HepG2 (cell line): ENCODE measurements around the gene RPS19BP1. TPM values are rescaled to one million over a fixed set of nuclear protein-coding genes. Genes with fewer than 3 reads are reported as not detected.

Experiments used
- ATAC-seq: fragments of 200-7000 bp; cut with Tn5 transposase; 3 replicates; pipeline ENCODE4 v1.9.1; 2020; ENCODE audit warnings: mild to moderate bottlenecking, moderate library complexity
- BruUV-seq: library from RNA; stranded (reverse); fragments of 400-500 nt; replicated peaks from 2 replicates; lab custom pipeline; 2021; lab: Mats Ljungman, UMichigan
- CTCF ChIA-PET: fragments of 300-600 bp; formaldehyde crosslinking; extraction: SDS; loops from one replicate; lab custom pipeline; 2021; ENCODE audit warnings: low total read pairs, inconsistent platforms, low intra/inter-chr PET ratio; lab: Yijun Ruan, JAX
- POLR2A ChIA-PET: fragments of 350-600 bp; sonication (Branson Sonifier 250); formaldehyde crosslinking; loops from one replicate; lab custom pipeline; 2020; ENCODE audit warnings: antibody characterized with exemption, inconsistent platforms; lab: Yijun Ruan, JAX
- DNase-seq: peaks from one replicate; pipeline ENCODE4 v3.0.0-alpha.2; 2015; ENCODE audit warnings: low spot score
- FAIRE-seq: peaks from 3 replicates; lab custom pipeline; 2011; peaks lifted over from hg19 to GRCh38; lab: Jason Lieb, UNC
- H2AFZ ChIP-seq: one replicate; pipeline ENCODE4 v1.6.1; 2011; ENCODE audit warnings: low read length, inconsistent platforms
- H3K27ac ChIP-seq: fragments of 300-600 bp; 3 replicates; pipeline ENCODE4 v1.8.0; 2011; ENCODE audit warnings: mixed run types, mild to moderate bottlenecking, mixed read lengths, low read length, inconsistent platforms; ENCODE audit not compliant: insufficient read depth; ENCODE audit errors: extremely low read length
- H3K27me3 ChIP-seq, 2 experiments: fragments of 200-600 bp in 1 of 2; 2 replicates in 1 of 2; 3 replicates in 1 of 2; pipeline versions ENCODE4 v1.6.0 to v1.8.0; 2011; ENCODE audit warnings: low read length in 2 of 2, mild to moderate bottlenecking in 2 of 2, moderate library complexity in 2 of 2, inconsistent platforms in 1 of 2; ENCODE audit not compliant: insufficient read depth in 2 of 2, control insufficient read depth in 1 of 2
- H3K36me3 ChIP-seq, 2 experiments: fragments of 200-600 bp in 1 of 2; replicated peaks in 1 of 2; 2 replicates in 1 of 2; 3 replicates in 1 of 2; pipeline versions ENCODE4 v1.5.1 to v1.8.0; 2011; ENCODE audit warnings: low read length in 2 of 2, inconsistent platforms in 1 of 2; ENCODE audit not compliant: insufficient read depth in 2 of 2, control insufficient read depth in 1 of 2
- H3K4me1 ChIP-seq: 2 replicates; pipeline ENCODE4 v1.5.1; 2012; ENCODE audit warnings: low read length, inconsistent platforms; ENCODE audit not compliant: insufficient read depth
- H3K4me2 ChIP-seq: 2 replicates; pipeline ENCODE4 v1.6.0; 2011; ENCODE audit warnings: low read depth, low read length, inconsistent platforms
- H3K4me3 ChIP-seq, 3 experiments: fragments of 200-600 bp in 1 of 3; sonication (generic), shearing (Covaris generic) in 1 of 3; replicated peaks in 1 of 3; 2 replicates each; pipeline ENCODE4 v1.5.1; 2011 to 2016; ENCODE audit warnings: low read length in 3 of 3, inconsistent platforms in 2 of 3, low read depth in 2 of 3, mild to moderate bottlenecking in 2 of 3, control low read depth in 1 of 3, mixed read lengths in 1 of 3; ENCODE audit not compliant: insufficient read depth in 1 of 3
- H3K79me2 ChIP-seq: one replicate; pipeline ENCODE4 v1.6.1; 2011; ENCODE audit warnings: low read length, inconsistent platforms; ENCODE audit not compliant: insufficient read depth
- H3K9ac ChIP-seq: 2 replicates; pipeline ENCODE4 v1.6.0; 2011; ENCODE audit warnings: mild to moderate bottlenecking, low read depth, low read length, inconsistent platforms; ENCODE audit not compliant: insufficient read depth
- H3K9me3 ChIP-seq: 2 replicates; pipeline ENCODE4 v1.5.1; 2012; ENCODE audit warnings: mild to moderate bottlenecking, low read length
- H4K20me1 ChIP-seq: 2 replicates; pipeline ENCODE4 v1.6.0; 2011; ENCODE audit warnings: inconsistent platforms, mild to moderate bottlenecking, low read length, moderate library complexity; ENCODE audit not compliant: insufficient read depth
- MNT ChIP-seq: fragments of 450-650 bp; IDR thresholded peaks from 2 replicates; pipeline ENCODE4 v1.6.1; 2016
- RBM39 ChIP-seq: fragments of 200-400 bp; formaldehyde crosslinking; IDR thresholded peaks from one replicate; pipeline ENCODE4 v1.6.1; 2018; ENCODE audit warnings: antibody characterized with exemption, mild to moderate bottlenecking, low read depth, low read length; ENCODE audit not compliant: poor library complexity, severe bottlenecking
- ZNF576 ChIP-seq: sonication (generic); formaldehyde crosslinking; IDR thresholded peaks from 2 replicates; pipeline ENCODE4 v1.4.0; 2020; ENCODE audit warnings: mild to moderate bottlenecking, missing genetic modification reagents
- WGBS: methylation state at CpG from one replicate; pipeline ENCODE4 v1.1.6; 2017; ENCODE audit warnings: low lambda C conversion rate; 5-methylcytosine and 5-hydroxymethylcytosine counted together
- in situ Hi-C: cut with HindIII; loops from 2 replicates; pipeline ENCODE4 v1.10.0; 2017; ENCODE audit warnings: low pct_unique_long_range_greater_than_20kb; ENCODE audit not compliant: extremely low pct_ligation_motif_present
- intact Hi-C: fragments of 100-400 bp; cut with micrococcal nuclease; formaldehyde crosslinking; loops from one replicate; pipeline ENCODE4 v1.10.0; 2022; ENCODE audit not compliant: unreplicated experiment
- polyA plus RNA-seq, 8 experiments: library from polyadenylated mRNA; depleted of rRNA in 3 of 8; stranded (reverse) in 7 of 8; unstranded in 1 of 8; fragments of >200 nt; fragmentation: Illumina TruSeq in 4 of 8; extraction: Trizol in 4 of 8; gene quantifications; 2 replicates each; pipeline versions ENCODE4 v1.2.1 to v1.2.3, GENCODE V29; 2011 to 2016; ENCODE audit warnings: low read depth in 4 of 8, missing spikeins in 1 of 8, mixed read lengths in 1 of 8; ENCODE audit not compliant: insufficient read depth in 1 of 8
- total RNA-seq, 5 experiments: library from RNA; depleted of rRNA; stranded (reverse); fragments of >200 nt; fragmentation: Illumina TruSeq; extraction: Trizol; gene quantifications; 2 replicates each; pipeline ENCODE4 v1.2.3, GENCODE V29; 2016; ENCODE audit warnings: low read depth in 1 of 5
- TF ChIP-seq, protein P1 (sequence below): sonication (generic); formaldehyde crosslinking; IDR thresholded peaks from 2 replicates; pipeline ENCODE4 v1.4.0; 2020; ENCODE audit warnings: missing genetic modification reagents

RPS19BP1 gene
- total and polyA plus RNA-seq, 2 of the 13 experiments (the other 11 are each of a cell fraction or from before 2014, with no cell fraction given): 44.3 to 81.3 TPM

DNA sequence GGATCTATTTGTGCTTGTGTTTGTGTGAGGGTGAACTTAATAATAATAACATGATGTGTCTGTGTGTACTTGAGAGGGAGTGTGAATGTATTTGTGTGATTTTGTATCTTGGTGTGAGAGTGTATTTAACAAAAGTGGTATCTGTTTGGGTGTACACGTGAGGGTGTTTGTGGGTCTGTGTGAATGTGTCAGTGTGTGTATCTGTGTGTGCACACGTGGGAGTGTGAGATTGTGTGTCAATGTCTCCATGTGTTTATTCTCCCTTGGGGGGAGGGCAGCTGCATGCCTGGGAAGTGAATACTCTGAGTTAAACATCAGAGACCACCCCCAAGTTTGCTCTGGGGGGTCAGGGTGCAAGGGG is 15.0 kb upstream of the RPS19BP1 start:
- no peaks in the 10 kb centered on the region for H3K36me3 ChIP-seq
- H2AFZ ChIP-seq: no peak overlapping the region
- POLR2A ChIA-PET: no interaction called here
- CTCF ChIA-PET: no interaction called here
- H3K9me3 ChIP-seq: no peaks in the 10 kb centered on the region
- in situ Hi-C loops: no loop called here
- H3K79me2 ChIP-seq: no peaks in the 10 kb centered on the region
- H4K20me1 ChIP-seq: 0 out of 2 replicates have a peak, but pooled peaks cover 13% of the 10 kb centered on the region
- TF ChIP-seq MNT: peak; percentile 56; the same call in 1 of the 2 replicates
- TF ChIP-seq ZNF576: no peak
- TF ChIP-seq, protein P1, sequence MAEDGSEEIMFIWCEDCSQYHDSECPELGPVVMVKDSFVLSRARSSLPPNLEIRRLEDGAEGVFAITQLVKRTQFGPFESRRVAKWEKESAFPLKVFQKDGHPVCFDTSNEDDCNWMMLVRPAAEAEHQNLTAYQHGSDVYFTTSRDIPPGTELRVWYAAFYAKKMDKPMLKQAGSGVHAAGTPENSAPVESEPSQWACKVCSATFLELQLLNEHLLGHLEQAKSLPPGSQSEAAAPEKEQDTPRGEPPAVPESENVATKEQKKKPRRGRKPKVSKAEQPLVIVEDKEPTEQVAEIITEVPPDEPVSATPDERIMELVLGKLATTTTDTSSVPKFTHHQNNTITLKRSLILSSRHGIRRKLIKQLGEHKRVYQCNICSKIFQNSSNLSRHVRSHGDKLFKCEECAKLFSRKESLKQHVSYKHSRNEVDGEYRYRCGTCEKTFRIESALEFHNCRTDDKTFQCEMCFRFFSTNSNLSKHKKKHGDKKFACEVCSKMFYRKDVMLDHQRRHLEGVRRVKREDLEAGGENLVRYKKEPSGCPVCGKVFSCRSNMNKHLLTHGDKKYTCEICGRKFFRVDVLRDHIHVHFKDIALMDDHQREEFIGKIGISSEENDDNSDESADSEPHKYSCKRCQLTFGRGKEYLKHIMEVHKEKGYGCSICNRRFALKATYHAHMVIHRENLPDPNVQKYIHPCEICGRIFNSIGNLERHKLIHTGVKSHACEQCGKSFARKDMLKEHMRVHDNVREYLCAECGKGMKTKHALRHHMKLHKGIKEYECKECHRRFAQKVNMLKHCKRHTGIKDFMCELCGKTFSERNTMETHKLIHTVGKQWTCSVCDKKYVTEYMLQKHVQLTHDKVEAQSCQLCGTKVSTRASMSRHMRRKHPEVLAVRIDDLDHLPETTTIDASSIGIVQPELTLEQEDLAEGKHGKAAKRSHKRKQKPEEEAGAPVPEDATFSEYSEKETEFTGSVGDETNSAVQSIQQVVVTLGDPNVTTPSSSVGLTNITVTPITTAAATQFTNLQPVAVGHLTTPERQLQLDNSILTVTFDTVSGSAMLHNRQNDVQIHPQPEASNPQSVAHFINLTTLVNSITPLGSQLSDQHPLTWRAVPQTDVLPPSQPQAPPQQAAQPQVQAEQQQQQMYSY (CRISPR knock-in tag): no peak
- no peak for TF ChIP-seq RBM39
- WGBS: 0% methylated on average over 2 of the region's 2 CpGs
- peaks cover 0 to 13% of the 10 kb centered on the region in 2 experiments; a peak in 3 of 5 replicates for H3K27me3 ChIP-seq
- DNase-seq: no peak
- no peak for ATAC-seq
- H3K4me1 ChIP-seq: no peaks in the 10 kb centered on the region
- no peak overlapping the region for H3K4me3 ChIP-seq
- no peak overlapping the region for H3K4me2 ChIP-seq
- FAIRE-seq: no peak
- no peak overlapping the region for H3K9ac ChIP-seq
- no peak overlapping the region for H3K27ac ChIP-seq
- intact Hi-C loops: no loop called here
- BruUV-seq: no TSS peak
